ENCODE results near the gene RERE.

DNA sequence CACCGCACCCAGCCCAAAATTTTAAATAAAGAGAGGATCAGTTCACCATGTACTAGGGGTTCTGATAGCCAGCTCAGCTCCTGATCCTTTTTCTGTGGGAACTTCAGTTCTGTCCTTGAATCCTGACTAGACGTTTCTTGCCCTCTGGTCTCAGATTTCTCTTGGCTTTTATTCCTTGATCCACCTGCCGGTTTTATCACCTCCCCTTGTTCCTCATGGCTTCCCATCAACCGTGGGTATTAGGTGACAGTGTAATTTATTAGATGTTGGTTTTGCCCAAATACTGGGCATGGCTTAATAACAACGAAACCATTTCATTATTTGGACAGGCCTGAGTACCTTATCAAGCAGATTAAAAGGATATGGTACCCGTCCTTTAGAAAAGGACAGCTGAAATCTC, 477.0 kb downstream of the RERE start:
- TF ChIP-seq POLR2AphosphoS5 (IDR thresholded peaks at IDR 0.05; ENCODE audit: low read depth, low read length), result no peak
- TF ChIP-seq, protein P1, sequence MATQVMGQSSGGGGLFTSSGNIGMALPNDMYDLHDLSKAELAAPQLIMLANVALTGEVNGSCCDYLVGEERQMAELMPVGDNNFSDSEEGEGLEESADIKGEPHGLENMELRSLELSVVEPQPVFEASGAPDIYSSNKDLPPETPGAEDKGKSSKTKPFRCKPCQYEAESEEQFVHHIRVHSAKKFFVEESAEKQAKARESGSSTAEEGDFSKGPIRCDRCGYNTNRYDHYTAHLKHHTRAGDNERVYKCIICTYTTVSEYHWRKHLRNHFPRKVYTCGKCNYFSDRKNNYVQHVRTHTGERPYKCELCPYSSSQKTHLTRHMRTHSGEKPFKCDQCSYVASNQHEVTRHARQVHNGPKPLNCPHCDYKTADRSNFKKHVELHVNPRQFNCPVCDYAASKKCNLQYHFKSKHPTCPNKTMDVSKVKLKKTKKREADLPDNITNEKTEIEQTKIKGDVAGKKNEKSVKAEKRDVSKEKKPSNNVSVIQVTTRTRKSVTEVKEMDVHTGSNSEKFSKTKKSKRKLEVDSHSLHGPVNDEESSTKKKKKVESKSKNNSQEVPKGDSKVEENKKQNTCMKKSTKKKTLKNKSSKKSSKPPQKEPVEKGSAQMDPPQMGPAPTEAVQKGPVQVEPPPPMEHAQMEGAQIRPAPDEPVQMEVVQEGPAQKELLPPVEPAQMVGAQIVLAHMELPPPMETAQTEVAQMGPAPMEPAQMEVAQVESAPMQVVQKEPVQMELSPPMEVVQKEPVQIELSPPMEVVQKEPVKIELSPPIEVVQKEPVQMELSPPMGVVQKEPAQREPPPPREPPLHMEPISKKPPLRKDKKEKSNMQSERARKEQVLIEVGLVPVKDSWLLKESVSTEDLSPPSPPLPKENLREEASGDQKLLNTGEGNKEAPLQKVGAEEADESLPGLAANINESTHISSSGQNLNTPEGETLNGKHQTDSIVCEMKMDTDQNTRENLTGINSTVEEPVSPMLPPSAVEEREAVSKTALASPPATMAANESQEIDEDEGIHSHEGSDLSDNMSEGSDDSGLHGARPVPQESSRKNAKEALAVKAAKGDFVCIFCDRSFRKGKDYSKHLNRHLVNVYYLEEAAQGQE (IDR thresholded peaks at IDR 0.05; ENCODE audit: low read depth), result no peak
